Activated CD4-positive, alpha-beta T cell treated with anti-CD3 and anti-CD28 coated beads, Interleukin-2, Interleukin-6, amounts not matched to agents 100 ng/mL and 50 ng/mL, durations not matched to agents 16 hours and 8 hours (primary cell): ENCODE data around the gene CALN1.
A peak's percentile ranks its signal among the peaks of the same experiment; 100 is the strongest.
"Not testable (repeated sequence)": the region's sequence is repeated elsewhere in the genome, so short reads cannot be mapped to it uniquely, and the experiment has no call there.

Experiments
- DNase-seq: peaks from one replicate; pipeline ENCODE4 v3.0.0-alpha.2; 2020

CALN1 gene

GRCh38 chr7:71937840-71938371 is 474.2 kb downstream of the CALN1 start:
- DNase-seq: no peak

- no peak for DNase-seq
These were observed 476.5 kb downstream of the CALN1 start for GRCh38 chr7:71935674-71936073.

GRCh38 chr7:71933426-71933825 is 478.7 kb downstream of the CALN1 start:
- DNase-seq: no peak

- no peak for DNase-seq
These were observed 486.5 kb downstream of the CALN1 start for GRCh38 chr7:71925663-71926062.

- DNase-seq: not testable (repeated sequence)
These were observed 497.9 kb downstream of the CALN1 start for GRCh38 chr7:71914204-71914603.

GRCh38 chr7:71912476-71912875 is 499.7 kb downstream of the CALN1 start:
- DNase-seq: no peak

- DNase-seq: no peak
These were observed 501.1 kb downstream of the CALN1 start for GRCh38 chr7:71911051-71911450.

- no peak for DNase-seq
These were observed 506.3 kb downstream of the CALN1 start for GRCh38 chr7:71905821-71906220.

GRCh38 chr7:71904484-71904883 is 507.7 kb downstream of the CALN1 start:
- DNase-seq: no peak

- DNase-seq: no peak
These were observed 511.6 kb downstream of the CALN1 start for GRCh38 chr7:71900556-71900955.

- DNase-seq: no peak
These were observed 515.6 kb downstream of the CALN1 start for GRCh38 chr7:71896535-71896934.

GRCh38 chr7:71886046-71886445 is 526.1 kb downstream of the CALN1 start:
- no peak for DNase-seq

GRCh38 chr7:71885487-71885886 is 526.7 kb downstream of the CALN1 start:
- no peak for DNase-seq

- DNase-seq: no peak
These were observed 528.7 kb downstream of the CALN1 start for GRCh38 chr7:71883415-71883814.

GRCh38 chr7:71871446-71871845 is 540.7 kb downstream of the CALN1 start:
- no peak for DNase-seq

- DNase-seq: no peak
These were observed 541.3 kb downstream of the CALN1 start for GRCh38 chr7:71870812-71871211.

GRCh38 chr7:71868797-71869196 is 543.3 kb downstream of the CALN1 start:
- DNase-seq: peak; percentile 2

- no peak for DNase-seq
These were observed 544.5 kb downstream of the CALN1 start for GRCh38 chr7:71867626-71868025.

- no peak for DNase-seq
These were observed 547.0 kb downstream of the CALN1 start for GRCh38 chr7:71865172-71865571.

GRCh38 chr7:71864130-71864529 is 548.0 kb downstream of the CALN1 start:
- DNase-seq: no peak

GRCh38 chr7:71860572-71860971 is 551.6 kb downstream of the CALN1 start:
- no peak for DNase-seq

GRCh38 chr7:71857338-71857737 is 554.8 kb downstream of the CALN1 start:
- no peak for DNase-seq

GRCh38 chr7:71854546-71855397 is 557.4 kb downstream of the CALN1 start:
- DNase-seq: no peak

GRCh38 chr7:71851776-71852498 is 560.2 kb downstream of the CALN1 start:
- DNase-seq: no peak
